Measurements from ENCODE around the gene P2RX1.
A peak's percentile ranks its signal among the peaks of the same experiment; 100 is the strongest.

The P2RX1 gene

DNA sequence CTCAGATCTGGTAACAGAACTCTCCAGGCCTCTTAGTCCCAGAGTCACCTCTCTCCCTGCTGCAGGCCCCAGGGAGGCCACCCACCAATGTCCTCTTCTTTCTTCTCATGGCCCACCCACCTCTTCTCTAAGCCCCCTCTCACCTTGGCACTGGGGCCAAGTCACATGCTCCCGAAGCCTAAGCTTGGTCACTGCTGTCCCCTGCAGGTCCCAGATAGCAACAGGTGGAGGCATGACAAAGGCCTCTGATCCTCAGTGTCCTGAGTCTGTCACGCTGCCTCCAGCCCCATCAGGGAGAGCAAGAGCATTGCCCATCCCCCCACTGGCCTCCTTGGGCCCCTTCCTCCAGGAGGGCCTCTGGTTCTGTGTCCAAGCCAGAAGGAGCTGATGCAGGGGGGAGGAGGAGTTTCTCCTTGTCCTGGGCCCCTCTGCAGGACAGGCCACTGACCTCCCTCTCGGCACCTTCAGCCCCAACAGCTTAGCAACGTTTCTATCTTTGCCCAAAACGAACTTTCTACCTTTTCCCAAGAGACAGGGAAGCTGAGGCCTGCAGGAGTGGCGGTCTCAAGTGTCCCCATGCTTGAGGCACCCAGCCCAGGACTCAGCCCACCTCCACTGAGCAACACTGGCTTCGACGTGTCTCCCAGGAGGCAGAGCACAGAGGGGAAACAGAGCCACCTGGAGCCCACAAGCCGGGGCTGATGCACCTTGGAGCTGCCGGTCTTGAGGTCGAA lies 8.6 kb downstream of the P2RX1 start:
- no peak for ATAC-seq
- Mint-ChIP-seq H3K9me3 (no peaks in the 10 kb centered on the region), H3K4me1 (peaks cover 30% of the 10 kb centered on the region), H3K27me3 (no peaks in the 10 kb centered on the region), H3K4me3 (no peak overlapping the region), H3K27ac (peak overlapping the region in 1 of 2 donors; percentile 62)
- DNase-seq, result no peak

DNA sequence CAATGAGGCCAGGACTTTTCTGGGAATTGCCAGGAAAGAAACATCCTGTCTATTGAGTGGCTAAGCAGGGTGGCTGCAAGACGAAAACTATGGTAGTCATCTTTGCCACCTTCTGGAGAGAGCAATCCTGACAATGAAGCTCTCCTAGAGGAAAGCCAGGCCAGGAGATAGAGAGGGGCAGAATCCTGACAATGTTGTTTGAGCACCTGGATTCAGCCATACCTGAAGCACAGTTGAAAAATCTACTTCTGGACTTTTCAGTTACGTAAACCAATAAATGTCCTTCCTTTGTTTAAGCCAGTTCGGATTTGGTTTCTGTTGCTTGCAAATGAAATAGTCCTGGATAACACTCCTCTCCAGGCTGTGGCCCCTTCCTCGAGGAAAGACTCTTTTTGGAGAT lies 9.4 kb downstream of the P2RX1 start:
- Mint-ChIP-seq H3K27ac (no peak overlapping the region), H3K27me3 (no peaks in the 10 kb centered on the region), H3K4me1 (peaks cover 25% of the 10 kb centered on the region), H3K4me3 (no peak overlapping the region), H3K9me3 (no peaks in the 10 kb centered on the region)
- no peak for ATAC-seq
- DNase-seq, result no peak

DNA sequence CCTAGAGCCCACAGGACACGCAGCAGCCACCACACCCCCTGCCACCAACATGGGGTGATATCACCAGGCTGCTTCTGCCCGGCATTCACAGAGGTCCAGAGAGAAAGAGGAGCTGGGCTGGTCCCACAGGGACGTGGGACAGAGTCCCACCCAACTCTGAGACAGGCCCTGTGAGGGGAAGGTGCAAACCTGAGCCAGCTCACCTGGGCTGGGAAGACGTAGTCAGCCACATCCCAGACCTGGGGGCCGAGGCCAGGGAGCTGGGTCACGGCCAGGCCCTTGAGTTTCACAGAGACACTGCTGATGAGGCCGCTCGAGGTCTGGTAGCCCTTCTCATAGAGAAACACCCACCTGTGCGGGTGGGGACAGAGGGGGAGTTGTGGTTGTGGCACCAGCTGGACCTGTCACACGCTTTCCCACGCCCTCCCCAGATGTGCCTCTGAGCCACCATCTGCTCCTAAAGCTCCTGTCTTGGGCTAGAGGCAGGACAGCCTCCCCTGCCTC lies 11.2 kb downstream of the P2RX1 start:
- Mint-ChIP-seq H3K27ac (no peak overlapping the region), H3K9me3 (no peaks in the 10 kb centered on the region), H3K27me3 (no peaks in the 10 kb centered on the region), H3K4me1 (peaks cover 7% of the 10 kb centered on the region), H3K4me3 (no peak overlapping the region)
- DNase-seq, result no peak
- ATAC-seq, result no peak

DNA sequence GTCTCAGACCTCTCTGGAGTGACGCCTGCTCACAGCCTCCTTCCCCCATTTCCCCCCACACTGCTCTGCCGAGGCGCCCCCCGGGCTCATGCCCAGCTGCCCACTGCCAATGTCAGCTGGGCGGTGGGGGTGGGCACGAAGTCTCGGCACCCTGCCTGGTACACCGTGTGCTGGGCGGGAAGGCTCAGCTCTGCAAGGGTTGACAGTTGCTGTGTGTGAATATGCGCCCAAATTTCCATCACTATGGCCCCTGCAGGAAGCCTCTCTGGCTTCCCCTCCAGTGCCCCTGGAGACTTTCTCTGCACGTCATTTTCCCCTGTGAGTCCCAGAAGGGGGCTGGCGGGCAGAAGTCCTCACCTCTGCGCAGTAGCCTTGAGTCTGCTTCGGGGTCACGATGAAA lies 11.8 kb downstream of the P2RX1 start:
- Mint-ChIP-seq H3K27ac (no peak overlapping the region), H3K4me3 (no peak overlapping the region), H3K4me1 (peaks cover 6% of the 10 kb centered on the region), H3K9me3 (no peaks in the 10 kb centered on the region), H3K27me3 (no peaks in the 10 kb centered on the region)
- DNase-seq, result no peak
- ATAC-seq, result no peak

DNA sequence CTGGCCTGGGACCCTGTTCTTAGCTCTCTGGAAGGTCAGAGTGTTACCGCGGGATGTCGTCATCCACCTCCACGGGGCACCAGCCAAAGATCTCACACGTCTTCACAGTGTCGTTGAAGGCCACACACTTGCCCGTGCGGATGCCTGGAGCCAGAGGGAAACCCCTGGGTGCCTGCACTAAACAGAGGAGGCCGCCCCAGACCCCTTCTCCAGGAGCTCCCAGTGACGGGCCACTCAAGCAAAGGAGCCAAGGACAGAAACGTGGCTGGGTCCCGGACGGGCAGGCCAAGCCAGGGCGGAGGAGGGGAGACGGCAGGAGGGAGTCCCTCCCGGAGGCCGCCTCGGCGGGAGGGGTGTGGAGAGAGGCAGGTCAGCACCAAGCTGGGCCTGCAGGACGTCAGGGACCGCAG lies 12.4 kb downstream of the P2RX1 start:
- H3K27ac Mint-ChIP-seq, result no peak overlapping the region
- H3K27me3 Mint-ChIP-seq, result no peaks in the 10 kb centered on the region
- no peaks in the 10 kb centered on the region for H3K9me3 Mint-ChIP-seq
- ATAC-seq (peak; percentile 28), DNase-seq (no peak)
- H3K4me3 Mint-ChIP-seq, result no peak overlapping the region
- H3K4me1 Mint-ChIP-seq, result peaks cover 6% of the 10 kb centered on the region

DNA sequence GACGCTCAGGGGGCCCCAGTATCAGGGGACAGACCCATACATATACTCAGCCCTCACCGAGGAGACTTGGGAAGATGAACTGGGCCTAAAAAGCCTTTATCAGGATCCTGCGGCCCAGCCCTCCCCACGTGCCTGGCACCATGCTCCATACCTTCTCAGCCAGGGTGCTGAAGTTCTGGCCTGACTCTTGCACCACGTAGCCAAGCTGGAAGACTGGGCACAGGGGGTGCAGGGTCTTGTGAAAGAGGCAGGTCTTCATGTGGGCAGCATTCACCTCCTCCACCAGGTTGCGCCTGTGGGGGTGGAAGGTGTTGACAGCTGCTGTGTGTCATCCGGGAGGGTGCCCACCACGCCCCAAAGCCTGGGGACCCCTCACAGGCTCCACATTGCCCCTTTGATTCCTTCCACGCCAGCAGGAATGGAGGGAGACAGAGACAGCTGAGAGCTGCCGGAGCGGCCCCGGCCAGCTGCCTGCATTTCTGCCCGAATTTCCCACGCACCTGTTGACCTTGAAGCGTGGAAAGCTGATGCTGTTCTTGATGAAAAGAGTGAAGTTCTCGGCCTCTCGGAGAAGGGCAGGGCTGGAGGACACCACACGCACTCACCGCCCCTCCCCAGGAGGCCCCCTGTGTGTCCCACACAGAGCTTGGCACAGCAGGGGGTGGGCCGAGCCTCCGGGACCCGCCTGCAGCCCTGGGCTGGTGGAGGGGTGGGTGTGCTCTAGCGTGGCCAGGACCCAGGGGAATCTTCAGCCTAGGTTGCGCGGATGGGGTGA lies 13.0 kb downstream of the P2RX1 start:
- Mint-ChIP-seq H3K9me3 (no peaks in the 10 kb centered on the region), H3K4me3 (no peak overlapping the region), H3K4me1 (peaks cover 6% of the 10 kb centered on the region), H3K27me3 (no peaks in the 10 kb centered on the region), H3K27ac (no peak overlapping the region)
- DNase-seq (no peak), ATAC-seq (peak; percentile 37)

DNA sequence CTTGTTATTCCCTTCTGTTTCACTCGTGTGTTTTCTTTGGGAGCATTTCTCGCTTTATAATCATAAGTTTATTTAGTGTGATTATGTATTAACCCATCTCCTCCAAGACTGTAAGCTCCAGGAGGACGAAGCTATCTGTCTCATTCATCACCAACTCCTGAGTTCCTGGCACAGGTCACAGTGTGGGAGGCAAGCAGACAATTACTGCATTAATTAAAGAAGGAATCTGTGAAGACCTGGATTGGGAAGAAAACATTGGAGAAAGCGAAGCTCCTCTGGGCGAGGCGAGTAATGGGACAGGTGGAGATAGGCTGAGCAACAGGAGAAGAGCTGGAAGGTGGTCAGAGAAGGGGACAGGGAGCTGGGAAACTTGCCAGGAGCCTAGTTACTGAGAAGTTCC lies 15.6 kb downstream of the P2RX1 start:
- no peaks in the 10 kb centered on the region for H3K4me1 Mint-ChIP-seq
- H3K4me3 Mint-ChIP-seq, result no peak overlapping the region
- no peak for ATAC-seq
- no peak overlapping the region for H3K27ac Mint-ChIP-seq
- DNase-seq, result no peak
- no peaks in the 10 kb centered on the region for H3K9me3 Mint-ChIP-seq
- H3K27me3 Mint-ChIP-seq, result no peaks in the 10 kb centered on the region

DNA sequence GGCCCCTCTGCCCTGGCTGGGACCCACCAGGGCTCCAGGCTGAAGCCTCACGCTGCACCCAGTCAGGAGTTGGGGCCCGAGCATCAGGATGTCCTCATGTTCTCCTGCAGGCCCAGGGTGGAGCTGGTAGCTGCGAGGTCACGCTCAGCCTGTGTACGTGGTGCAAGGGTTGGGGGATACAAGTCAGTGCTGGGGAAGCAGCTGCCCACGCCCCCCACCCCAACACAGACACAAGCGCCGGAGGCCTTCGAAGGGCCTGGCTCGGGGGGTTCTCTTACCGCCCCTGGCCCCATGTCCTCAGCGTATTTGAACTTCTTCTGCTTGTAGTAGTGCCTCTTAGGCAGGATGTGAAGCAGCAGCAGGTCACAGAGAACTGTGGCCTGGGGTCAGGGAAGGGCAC lies 18.5 kb downstream of the P2RX1 start:
- no peak for ATAC-seq
- H3K4me3 Mint-ChIP-seq, result no peak overlapping the region
- no peaks in the 10 kb centered on the region for H3K9me3 Mint-ChIP-seq
- no peak for DNase-seq
- H3K27ac Mint-ChIP-seq, result no peak overlapping the region
- peaks cover 14% of the 10 kb centered on the region for H3K4me1 Mint-ChIP-seq
- no peaks in the 10 kb centered on the region for H3K27me3 Mint-ChIP-seq

DNA sequence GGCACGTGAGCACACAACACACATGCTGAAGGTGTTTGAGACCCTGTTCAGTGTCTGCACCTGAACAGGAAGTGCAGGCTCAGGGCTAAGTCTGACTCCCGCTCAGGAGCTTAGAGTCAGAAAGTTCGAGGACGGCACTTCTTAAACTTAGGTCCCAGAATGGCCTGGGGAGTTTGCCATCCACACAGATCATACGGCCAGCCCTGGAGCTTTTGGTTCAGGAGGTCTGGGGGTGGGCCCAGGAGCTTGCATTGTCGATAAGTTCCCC lies 19.4 kb downstream of the P2RX1 start:
- Mint-ChIP-seq H3K27me3 (no peaks in the 10 kb centered on the region), H3K27ac (peak overlapping the region in 1 of 2 donors; percentile 95), H3K4me1 (peaks cover 18% of the 10 kb centered on the region), H3K4me3 (no peak overlapping the region), H3K9me3 (no peaks in the 10 kb centered on the region)
- DNase-seq (no peak), ATAC-seq (no peak)

DNA sequence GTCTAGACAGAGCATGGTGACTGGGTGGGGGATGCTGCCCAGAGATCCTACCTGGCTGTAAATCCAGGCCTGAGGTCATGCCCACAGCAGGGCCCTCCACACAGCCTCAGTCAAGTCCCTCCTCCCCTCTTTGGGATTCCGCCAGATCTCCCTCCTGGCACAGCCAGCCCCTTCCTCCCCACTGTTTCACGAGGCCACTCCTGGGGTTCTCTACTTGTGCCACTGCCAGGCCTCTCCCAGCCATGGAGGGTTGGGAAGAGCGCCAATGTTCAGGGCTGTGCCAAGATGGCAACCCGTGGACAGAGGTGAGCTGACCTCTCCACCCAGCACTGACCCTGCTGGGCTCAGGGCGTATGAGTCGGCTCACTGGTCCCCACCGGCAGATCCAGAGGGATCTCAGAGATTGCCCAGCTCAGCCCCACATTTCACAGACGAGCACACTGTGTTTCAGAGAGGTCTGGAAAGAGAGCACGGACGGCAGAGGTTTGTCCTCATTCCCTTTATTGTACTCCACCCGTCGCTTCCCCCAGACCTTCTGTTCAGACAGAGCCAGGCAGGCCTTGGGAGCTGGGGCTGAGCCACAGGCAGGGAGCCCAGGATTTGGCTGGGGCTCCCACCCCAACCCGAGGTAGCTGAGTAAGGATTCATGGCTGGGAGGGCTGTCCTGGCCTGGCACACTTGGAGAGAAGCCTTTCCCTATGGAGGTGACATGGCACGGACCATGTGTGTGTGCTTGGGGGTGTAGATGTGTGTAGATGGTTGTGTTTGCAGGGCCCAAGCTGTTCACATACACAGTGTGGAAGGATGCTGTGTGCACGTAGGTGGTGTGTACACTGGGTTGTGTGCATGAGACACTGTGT lies 19.9 kb downstream of the P2RX1 start:
- H3K27ac Mint-ChIP-seq, result peak overlapping the region in 1 of 2 donors; percentile 95
- no peak overlapping the region for H3K4me3 Mint-ChIP-seq
- no peaks in the 10 kb centered on the region for H3K9me3 Mint-ChIP-seq
- ATAC-seq (no peak), DNase-seq (no peak)
- no peaks in the 10 kb centered on the region for H3K27me3 Mint-ChIP-seq
- peaks cover 24% of the 10 kb centered on the region for H3K4me1 Mint-ChIP-seq

DNA sequence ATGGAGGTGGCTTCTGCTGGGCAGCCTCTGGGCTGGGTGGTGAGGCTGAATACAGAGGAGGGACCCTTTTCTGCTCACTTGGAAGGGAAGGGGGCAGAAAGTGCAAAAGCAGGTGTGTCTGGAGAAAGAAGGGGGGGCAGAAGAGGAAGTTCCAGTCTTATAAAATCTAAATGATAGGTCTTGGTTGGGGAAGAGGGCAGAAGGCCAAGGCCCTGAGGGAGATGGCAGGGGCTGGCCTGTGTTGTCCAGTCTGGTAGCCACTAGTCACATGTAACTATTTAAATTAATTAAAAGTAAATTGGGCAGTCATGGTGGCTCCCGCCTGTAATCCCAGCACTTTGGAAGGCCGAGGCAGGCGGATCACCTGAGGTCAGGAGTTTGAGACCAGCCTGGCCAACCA lies 20.9 kb downstream of the P2RX1 start:
- no peaks in the 10 kb centered on the region for H3K9me3 Mint-ChIP-seq
- H3K4me1 Mint-ChIP-seq, result peaks cover 33% of the 10 kb centered on the region
- H3K27me3 Mint-ChIP-seq, result no peaks in the 10 kb centered on the region
- no peak for ATAC-seq
- H3K4me3 Mint-ChIP-seq, result no peak overlapping the region
- H3K27ac Mint-ChIP-seq, result peak overlapping the region in 1 of 2 donors; percentile 23
- DNase-seq, result no peak

DNA sequence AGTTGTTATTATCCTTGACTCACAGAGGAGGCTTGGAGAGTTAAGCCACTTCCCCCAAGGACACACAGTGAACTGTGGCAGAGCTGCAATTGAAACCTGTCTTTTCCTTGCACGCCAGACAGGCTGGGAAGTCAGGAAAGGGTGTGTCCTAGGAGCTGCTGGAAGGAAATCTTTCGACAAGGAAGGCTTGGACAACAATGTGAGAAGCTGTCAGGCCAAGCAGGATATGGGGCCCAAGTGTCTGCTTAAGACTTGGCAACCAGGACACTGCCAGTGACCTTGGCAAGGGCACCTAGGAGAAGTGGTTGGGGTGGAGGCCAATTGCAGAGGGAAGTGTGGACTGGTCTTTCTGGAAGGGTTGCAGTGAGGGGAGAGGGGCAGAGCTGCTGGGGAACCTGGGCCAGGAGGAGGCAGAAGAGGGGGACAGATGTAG lies 21.3 kb downstream of the P2RX1 start:
- Mint-ChIP-seq H3K4me3 (no peak overlapping the region), H3K27me3 (no peaks in the 10 kb centered on the region), H3K4me1 (peaks cover 38% of the 10 kb centered on the region), H3K9me3 (no peaks in the 10 kb centered on the region), H3K27ac (peak overlapping the region in 1 of 2 donors; percentile 20)
- ATAC-seq (no peak), DNase-seq (no peak)

DNA sequence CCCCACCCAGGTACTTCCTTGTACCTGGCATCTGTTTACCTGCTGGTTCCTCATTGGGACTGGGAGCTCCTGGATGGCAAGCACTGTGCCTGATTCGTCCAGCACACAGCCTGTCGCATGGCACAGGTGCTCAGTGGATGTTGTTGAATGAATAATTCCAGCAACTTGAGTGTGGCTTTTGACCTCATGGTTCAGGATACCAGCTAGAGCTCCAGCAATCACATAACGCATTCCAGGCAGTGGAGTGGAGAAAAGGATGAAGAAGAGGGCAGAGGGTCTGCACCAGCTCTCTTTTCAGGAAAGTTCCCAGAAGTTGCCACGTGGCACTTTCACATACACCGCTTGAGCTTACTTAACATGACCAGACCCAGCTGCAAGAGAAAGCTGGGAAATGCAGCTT lies 22.1 kb downstream of the P2RX1 start:
- Mint-ChIP-seq H3K4me3 (peak overlapping the region; percentile 90), H3K27me3 (no peaks in the 10 kb centered on the region), H3K27ac (no peak overlapping the region), H3K9me3 (no peaks in the 10 kb centered on the region), H3K4me1 (peaks cover 38% of the 10 kb centered on the region)
- ATAC-seq (no peak), DNase-seq (no peak)

DNA sequence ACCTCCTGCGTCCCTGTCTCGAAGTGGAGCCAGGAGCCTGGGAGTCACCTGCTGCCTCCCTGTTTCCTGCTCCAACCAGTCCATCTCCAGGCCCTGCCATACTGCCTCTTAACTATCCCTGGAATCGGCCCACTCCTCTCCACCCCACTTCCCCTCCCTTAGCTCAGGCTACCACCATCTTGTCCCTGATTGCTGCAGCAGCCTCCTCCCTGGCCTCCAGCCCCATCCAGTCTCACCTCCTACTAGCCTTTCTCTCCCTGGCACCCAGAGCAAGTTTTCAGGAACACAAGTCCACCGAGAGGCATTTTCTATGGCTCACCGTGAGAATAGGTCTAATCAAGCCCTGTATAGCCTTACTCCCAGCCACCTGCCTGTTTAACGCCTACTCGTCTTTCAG lies 22.5 kb downstream of the P2RX1 start:
- DNase-seq (no peak), ATAC-seq (no peak)
- Mint-ChIP-seq H3K9me3 (no peaks in the 10 kb centered on the region), H3K27me3 (no peaks in the 10 kb centered on the region), H3K4me1 (peaks cover 38% of the 10 kb centered on the region), H3K27ac (peak overlapping the region; percentile 87 to 93), H3K4me3 (peak overlapping the region; percentile 90)

DNA sequence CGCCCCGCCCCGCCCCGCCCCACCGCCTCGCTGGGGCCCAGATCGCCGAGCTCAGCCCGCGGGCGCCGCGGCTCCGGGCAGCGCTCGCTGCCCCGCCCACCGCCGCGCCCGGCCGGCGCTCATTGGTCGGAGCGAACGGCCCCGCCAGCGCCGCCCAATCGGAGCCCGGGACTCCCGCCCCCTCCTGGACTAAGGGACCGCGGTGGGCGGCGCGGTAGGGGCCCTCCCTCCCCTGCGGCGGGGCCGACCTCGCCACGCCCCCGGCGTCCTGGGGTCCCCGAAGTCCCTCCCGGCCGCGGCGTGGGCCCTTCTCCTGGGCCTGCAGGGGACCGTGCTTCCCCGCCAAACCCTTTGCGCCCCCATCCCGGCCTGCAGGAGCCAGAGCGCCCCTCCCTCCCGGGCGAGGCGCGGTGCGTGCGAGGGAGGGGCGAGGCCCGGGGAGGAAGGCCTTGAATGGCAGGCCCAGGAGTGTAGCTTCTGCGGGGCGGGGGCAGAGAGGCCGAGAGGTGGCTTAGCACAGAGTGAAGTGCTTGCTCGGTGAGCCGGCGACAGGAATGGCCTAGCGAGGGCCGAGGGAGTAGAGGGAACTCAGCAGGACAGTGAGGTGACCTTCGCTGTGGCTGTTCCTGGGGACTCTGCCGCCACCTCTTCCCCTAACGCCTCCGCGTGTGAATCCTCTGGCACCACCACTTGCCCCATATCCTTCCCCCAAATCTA lies 23.1 kb downstream of the P2RX1 start, which contains the start of gene CAMKK1:
Gene CAMKK1 (minus strand): TSS at position 51 of the 717 bp plus-strand sequence. CDS start 7,366 bp downstream, outside the sequence.
- H3K4me1 Mint-ChIP-seq, result peaks cover 43% of the 10 kb centered on the region
- H3K4me3 Mint-ChIP-seq, result peak within 1 kb of the TSS; percentile 90
- peak; percentile 89 to 91 for DNase-seq
- H3K9me3 Mint-ChIP-seq, result no peaks in the 10 kb centered on the region
- no peaks in the 10 kb centered on the region for H3K27me3 Mint-ChIP-seq
- peak within 1 kb of the TSS; percentile 87 to 93 for H3K27ac Mint-ChIP-seq
- ATAC-seq, result peak; percentile 89
